ENCODE data around the gene ESRRB.

ESRRB gene

DNA sequence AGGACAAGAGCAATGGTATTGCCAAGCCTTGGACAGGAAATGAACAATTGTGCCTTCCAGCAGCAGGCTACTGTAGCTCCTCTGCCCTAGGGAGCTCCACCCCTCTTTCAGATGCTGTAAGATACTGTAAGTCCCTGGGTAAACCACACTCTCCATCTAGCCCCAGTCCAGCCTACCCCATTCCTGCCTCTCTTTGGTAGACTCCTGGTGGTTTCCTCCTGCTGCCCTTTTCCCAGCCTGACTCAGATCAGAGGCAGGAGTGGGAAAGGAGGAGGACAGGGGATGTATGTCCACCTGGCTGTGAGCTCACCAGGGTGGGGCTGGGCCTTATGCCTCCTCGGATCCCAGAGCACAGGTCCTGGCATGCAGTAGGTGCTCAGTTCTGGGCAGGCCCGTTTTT lies 174.6 kb downstream of the ESRRB start:
- DNase-seq, result no peak

GRCh38 chr14:76551116-76551515 lies 175.2 kb downstream of the ESRRB start:
- DNase-seq, result no peak

All from CD4-positive, alpha-beta T cell treated with Interleukin-15 for 1 hour (primary cell).